Measurements from ENCODE around the gene F7.
"Not testable (repeated sequence)": the region's sequence is repeated elsewhere in the genome, so short reads cannot be mapped to it uniquely, and the experiment has no call there.

F7 gene

GRCh38 chr13:113077566-113077952 lies 28.0 kb upstream of the F7 start:
- no peak for TF ChIP-seq EZH2 (IDR thresholded peaks at IDR 0.05)
- no peak for TF ChIP-seq FOXP2 (optimal IDR thresholded peaks at IDR 0.05; ENCODE audit: control extremely low read depth, extremely low read length, insufficient read depth)
- no peak for TF ChIP-seq POLR2AphosphoS5 (IDR thresholded peaks at IDR 0.05; ENCODE audit: borderline replicate concordance, low read depth, low read length)
- no peaks in the 10 kb centered on the region for H3K9me3 ChIP-seq (ENCODE audit: low read depth, low read length)

GRCh38 chr13:113077953-113078901 lies 27.4 kb upstream of the F7 start:
- TF ChIP-seq FOXP2 (optimal IDR thresholded peaks at IDR 0.05; ENCODE audit: control extremely low read depth, extremely low read length, insufficient read depth), result no peak
- no peak for TF ChIP-seq EZH2 (IDR thresholded peaks at IDR 0.05)
- no peak for TF ChIP-seq POLR2AphosphoS5 (IDR thresholded peaks at IDR 0.05; ENCODE audit: borderline replicate concordance, low read depth, low read length)
- no peak overlapping the region for H3K9ac ChIP-seq (ENCODE audit: insufficient read length)
- no peak overlapping the region for H3K27ac ChIP-seq
- H3K4me3 ChIP-seq, result no peak overlapping the region
- no peaks in the 10 kb centered on the region for H3K36me3 ChIP-seq (ENCODE audit: insufficient read depth, low read length)
- H3K9me3 ChIP-seq (ENCODE audit: low read depth, low read length), result no peaks in the 10 kb centered on the region
- no peak for DNase-seq (ENCODE audit: low read depth, low spot score)

More at GRCh38 chr13:113077566-113077952, 28.0 kb upstream of the F7 start:
- Histone ChIP-seq H3K9ac (ENCODE audit: insufficient read length) (no peak overlapping the region), H3K27ac (no peak overlapping the region), H3K36me3 (ENCODE audit: insufficient read depth, low read length) (no peaks in the 10 kb centered on the region), H3K4me3 (no peak overlapping the region)
- DNase-seq (ENCODE audit: low read depth, low spot score), result no peak

- no peak for DNase-seq (ENCODE audit: low read depth, low spot score)
- Histone ChIP-seq H3K27ac (no peak overlapping the region), H3K9me3 (ENCODE audit: low read depth, low read length) (no peaks in the 10 kb centered on the region), H3K36me3 (ENCODE audit: insufficient read depth, low read length) (no peaks in the 10 kb centered on the region), H3K9ac (ENCODE audit: insufficient read length) (no peak overlapping the region), H3K4me3 (no peak overlapping the region)
- TF ChIP-seq FOXP2 (optimal IDR thresholded peaks at IDR 0.05; ENCODE audit: control extremely low read depth, extremely low read length, insufficient read depth), result no peak
- no peak for TF ChIP-seq POLR2AphosphoS5 (IDR thresholded peaks at IDR 0.05; ENCODE audit: borderline replicate concordance, low read depth, low read length)
- no peak for TF ChIP-seq EZH2 (IDR thresholded peaks at IDR 0.05)
Measured at GRCh38 chr13:113078902-113079780, 26.4 kb upstream of the F7 start.

GRCh38 chr13:113079781-113080080 lies 25.9 kb upstream of the F7 start:
- H3K27ac ChIP-seq; H3K4me3 ChIP-seq; H3K9ac ChIP-seq (ENCODE audit: insufficient read length); H3K36me3 ChIP-seq (ENCODE audit: insufficient read depth, low read length); H3K9me3 ChIP-seq (ENCODE audit: low read depth, low read length); DNase-seq (ENCODE audit: low read depth, low spot score): not testable (repeated sequence)

GRCh38 chr13:113080361-113080831 lies 25.2 kb upstream of the F7 start:
- no peak overlapping the region for H3K4me3 ChIP-seq
- no peak for DNase-seq (ENCODE audit: low read depth, low spot score)
- no peak overlapping the region for H3K9ac ChIP-seq (ENCODE audit: insufficient read length)
- no peak overlapping the region for H3K27ac ChIP-seq
- TF ChIP-seq EZH2 (IDR thresholded peaks at IDR 0.05), result no peak
- no peak for TF ChIP-seq POLR2AphosphoS5 (IDR thresholded peaks at IDR 0.05; ENCODE audit: borderline replicate concordance, low read depth, low read length)
- TF ChIP-seq FOXP2 (optimal IDR thresholded peaks at IDR 0.05; ENCODE audit: control extremely low read depth, extremely low read length, insufficient read depth), result no peak
- H3K9me3 ChIP-seq (ENCODE audit: low read depth, low read length), result no peaks in the 10 kb centered on the region
- no peaks in the 10 kb centered on the region for H3K36me3 ChIP-seq (ENCODE audit: insufficient read depth, low read length)

- Histone ChIP-seq H3K27ac (no peak overlapping the region), H3K36me3 (ENCODE audit: insufficient read depth, low read length) (no peaks in the 10 kb centered on the region)
- DNase-seq (ENCODE audit: low read depth, low spot score), result no peak
Measured at GRCh38 chr13:113080901-113081521, 24.6 kb upstream of the F7 start.

GRCh38 chr13:113082198-113083021 lies 23.2 kb upstream of the F7 start:
- no peak for TF ChIP-seq FOXP2 (optimal IDR thresholded peaks at IDR 0.05; ENCODE audit: control extremely low read depth, extremely low read length, insufficient read depth)
- TF ChIP-seq EZH2 (IDR thresholded peaks at IDR 0.05), result no peak
- TF ChIP-seq POLR2AphosphoS5 (IDR thresholded peaks at IDR 0.05; ENCODE audit: borderline replicate concordance, low read depth, low read length), result no peak
- Histone ChIP-seq H3K9ac (ENCODE audit: insufficient read length) (no peak overlapping the region), H3K9me3 (ENCODE audit: low read depth, low read length) (no peaks in the 10 kb centered on the region), H3K27ac (no peak overlapping the region), H3K36me3 (ENCODE audit: insufficient read depth, low read length) (no peaks in the 10 kb centered on the region), H3K4me3 (no peak overlapping the region)
- DNase-seq (ENCODE audit: low read depth, low spot score), result no peak

More at GRCh38 chr13:113080901-113081521, 24.6 kb upstream of the F7 start:
- Histone ChIP-seq H3K9me3 (ENCODE audit: low read depth, low read length) (no peaks in the 10 kb centered on the region), H3K4me3 (no peak overlapping the region), H3K9ac (ENCODE audit: insufficient read length) (no peak overlapping the region)
- TF ChIP-seq FOXP2 (optimal IDR thresholded peaks at IDR 0.05; ENCODE audit: control extremely low read depth, extremely low read length, insufficient read depth) (no peak), EZH2 (IDR thresholded peaks at IDR 0.05) (no peak), POLR2AphosphoS5 (IDR thresholded peaks at IDR 0.05; ENCODE audit: borderline replicate concordance, low read depth, low read length) (no peak)
